Epidermal melanocyte (primary cell): ENCODE measurements around the gene RAI14.
"Not testable (repeated sequence)": the region's sequence is repeated elsewhere in the genome, so short reads cannot be mapped to it uniquely, and the experiment has no call there.

Source experiments
- DNase-seq: peaks from one replicate; pipeline ENCODE4 v3.0.0; 2011; ENCODE audit warnings: low spot score; ENCODE audit not compliant: insufficient read length

RAI14 gene

GRCh38 chr5:34724741-34725140, 68.6 kb downstream of the RAI14 start:
- no peak for DNase-seq

GRCh38 chr5:34727166-34727749, 71.1 kb downstream of the RAI14 start:
- not testable (repeated sequence) for DNase-seq

DNA sequence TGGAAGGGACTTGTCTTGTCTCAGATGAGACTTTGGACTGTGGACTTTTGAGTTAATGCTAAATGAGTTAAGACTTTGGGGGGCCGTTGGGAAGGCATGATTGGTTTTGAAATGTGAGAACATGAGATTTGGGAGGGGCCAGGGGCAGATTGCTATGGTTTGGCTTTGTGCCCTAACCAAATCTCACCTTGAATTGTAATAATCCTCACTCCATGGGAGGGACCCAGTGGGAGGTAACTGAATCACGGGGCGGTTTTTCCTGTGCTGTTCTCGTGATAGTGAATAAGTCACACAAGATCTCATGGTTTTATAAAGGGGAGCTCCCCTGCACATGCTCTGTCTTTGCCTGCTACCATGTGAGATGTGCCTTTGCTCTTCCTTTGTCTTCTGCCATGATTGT, 72.1 kb downstream of the RAI14 start:
- DNase-seq = no peak

DNA sequence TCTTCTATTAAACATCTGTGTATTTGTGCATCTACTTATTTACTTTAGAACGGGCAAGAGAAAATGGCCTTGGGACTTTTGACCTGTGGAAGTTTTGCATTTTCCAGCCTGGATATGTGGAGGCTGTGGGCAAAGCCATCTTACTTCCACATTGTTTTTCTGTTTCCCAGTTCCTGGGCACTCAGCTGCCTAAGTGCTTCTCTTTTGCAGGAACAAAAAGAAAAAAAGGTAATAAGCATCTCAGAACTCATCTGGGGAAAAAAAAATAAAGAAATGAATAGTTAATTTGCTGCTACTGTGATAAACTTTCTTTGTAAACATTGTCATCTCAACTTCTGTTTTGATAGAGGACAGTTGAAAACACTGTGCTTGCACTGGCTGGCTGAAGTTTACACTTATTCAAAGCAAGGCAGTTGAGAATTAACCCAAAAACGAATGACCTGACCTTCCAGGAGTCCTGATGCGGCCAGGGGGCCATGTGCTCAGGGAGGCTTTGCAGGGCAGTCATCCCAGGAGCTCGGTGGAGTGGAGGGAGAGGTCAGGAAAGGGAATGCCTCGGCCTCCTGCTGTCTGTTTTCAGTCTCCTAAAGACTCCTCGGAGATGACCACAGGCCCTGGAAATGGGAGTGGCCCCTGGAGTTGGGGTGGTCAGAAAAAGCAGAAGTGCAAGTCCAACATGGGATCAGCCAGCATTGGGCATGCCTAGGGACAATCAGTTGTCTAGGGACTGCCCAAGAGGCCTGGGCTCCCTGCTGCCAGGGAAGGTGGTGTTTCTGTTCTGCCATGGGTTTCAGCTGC, 75.5 kb downstream of the RAI14 start:
- DNase-seq = no peak

DNA sequence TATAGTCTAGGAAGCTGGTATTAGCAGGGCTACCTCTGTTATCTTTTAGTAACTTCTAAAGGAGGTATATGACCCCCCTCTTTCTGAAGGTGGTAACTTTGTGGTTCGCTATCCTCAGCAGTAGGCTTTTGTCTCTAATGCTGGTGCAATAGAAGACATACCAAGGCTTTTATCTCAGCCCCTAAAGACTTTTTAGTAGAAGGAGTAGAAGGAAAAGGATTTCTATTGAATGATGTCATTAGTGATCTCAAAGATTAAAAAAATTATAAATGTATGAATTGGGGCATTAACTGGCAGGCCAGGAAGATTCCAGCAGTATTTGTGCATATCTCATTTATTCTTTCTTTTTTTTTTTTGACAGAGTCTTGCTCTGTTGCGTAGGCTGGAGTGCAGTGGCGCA, 78.2 kb downstream of the RAI14 start:
- no peak for DNase-seq

- DNase-seq = no peak
Measured at GRCh38 chr5:34735491-34736426, 79.6 kb downstream of the RAI14 start.

GRCh38 chr5:34736445-34737115, 80.5 kb downstream of the RAI14 start:
- no peak for DNase-seq

DNA sequence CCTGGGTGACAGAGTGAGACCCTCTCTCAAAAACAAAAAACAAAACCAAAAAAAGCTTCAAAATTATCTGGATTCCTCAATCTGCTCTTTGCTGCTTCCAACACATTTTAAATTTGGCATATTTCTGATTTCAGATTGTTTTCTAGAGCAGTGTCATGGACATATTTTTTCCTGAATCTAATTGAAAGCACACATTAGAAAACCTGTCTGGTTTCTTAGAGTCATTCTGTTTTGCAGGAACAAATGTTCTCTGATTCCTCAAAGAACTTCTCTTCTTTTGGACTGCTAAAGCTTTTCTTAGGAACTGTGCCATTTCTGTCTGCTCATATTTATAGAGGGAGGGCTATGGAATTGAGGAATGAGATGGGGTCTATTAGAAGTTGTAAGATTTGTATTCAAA, 81.6 kb downstream of the RAI14 start:
- no peak for DNase-seq

GRCh38 chr5:34738381-34738780, 82.3 kb downstream of the RAI14 start:
- no peak for DNase-seq

DNA sequence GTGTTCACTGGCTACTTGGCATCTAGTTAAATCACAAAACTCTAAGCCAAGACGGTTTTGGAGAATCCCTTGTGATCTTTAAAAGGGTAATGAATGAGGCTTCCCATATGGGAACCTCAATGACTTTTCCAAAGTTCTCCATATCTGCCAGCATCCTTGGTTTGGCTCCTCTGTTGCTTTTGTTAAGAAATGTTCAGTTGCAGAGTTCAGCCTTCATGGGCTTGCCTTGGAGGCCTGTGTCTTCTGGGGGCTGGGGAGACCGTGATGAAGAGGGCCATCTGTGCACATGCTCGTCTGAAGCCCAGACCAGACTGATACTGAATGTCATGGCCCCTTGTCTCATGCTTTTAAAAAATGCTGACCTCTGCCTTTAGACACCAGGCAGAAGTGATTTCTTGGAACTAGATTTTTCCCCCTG, 84.3 kb downstream of the RAI14 start:
- DNase-seq = no peak

- DNase-seq = no peak
Measured at GRCh38 chr5:34742061-34742460, 85.9 kb downstream of the RAI14 start.

DNA sequence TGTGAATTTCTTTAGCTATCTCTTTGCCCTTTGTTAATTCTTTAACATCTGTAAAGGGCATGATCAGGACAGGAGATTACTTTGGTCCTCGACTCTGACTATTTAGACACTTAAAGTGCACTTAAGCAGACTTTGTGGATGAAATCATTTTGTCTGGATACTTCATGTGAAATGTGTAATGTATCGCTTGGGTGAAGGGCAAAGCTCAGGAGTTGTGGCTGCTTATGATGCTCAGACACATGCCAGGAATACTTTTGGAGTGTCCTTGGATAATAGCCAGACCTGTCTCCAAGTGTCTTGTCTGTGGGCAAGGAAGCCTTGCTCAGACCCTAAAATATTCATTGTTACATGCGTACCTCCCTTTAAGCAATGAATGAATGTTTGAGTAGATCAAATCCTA, 87.8 kb downstream of the RAI14 start:
- DNase-seq = peak; percentile 31

- no peak for DNase-seq
Measured at GRCh38 chr5:34748431-34748830, 92.3 kb downstream of the RAI14 start.

GRCh38 chr5:34749431-34749873, 93.3 kb downstream of the RAI14 start:
- no peak for DNase-seq

DNA sequence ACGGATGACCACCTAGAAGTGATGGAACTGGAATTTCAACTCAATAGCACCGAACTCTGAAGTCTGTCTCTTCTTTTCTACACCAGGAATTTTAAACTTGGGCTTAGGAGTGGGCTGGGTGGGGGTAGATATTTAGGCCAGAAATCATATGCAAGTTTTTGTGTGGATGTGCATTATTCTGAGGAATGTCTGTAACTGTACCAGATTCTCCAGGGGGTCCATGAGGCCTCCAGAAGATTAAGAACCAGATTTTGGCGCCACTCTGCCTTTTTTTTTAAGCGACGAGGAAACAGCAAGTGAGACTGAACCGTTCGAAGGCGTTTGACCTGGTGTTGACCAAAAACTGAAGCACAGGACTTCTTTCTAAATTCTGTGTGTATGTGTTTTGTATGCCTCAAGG, 94.1 kb downstream of the RAI14 start:
- no peak for DNase-seq

DNA sequence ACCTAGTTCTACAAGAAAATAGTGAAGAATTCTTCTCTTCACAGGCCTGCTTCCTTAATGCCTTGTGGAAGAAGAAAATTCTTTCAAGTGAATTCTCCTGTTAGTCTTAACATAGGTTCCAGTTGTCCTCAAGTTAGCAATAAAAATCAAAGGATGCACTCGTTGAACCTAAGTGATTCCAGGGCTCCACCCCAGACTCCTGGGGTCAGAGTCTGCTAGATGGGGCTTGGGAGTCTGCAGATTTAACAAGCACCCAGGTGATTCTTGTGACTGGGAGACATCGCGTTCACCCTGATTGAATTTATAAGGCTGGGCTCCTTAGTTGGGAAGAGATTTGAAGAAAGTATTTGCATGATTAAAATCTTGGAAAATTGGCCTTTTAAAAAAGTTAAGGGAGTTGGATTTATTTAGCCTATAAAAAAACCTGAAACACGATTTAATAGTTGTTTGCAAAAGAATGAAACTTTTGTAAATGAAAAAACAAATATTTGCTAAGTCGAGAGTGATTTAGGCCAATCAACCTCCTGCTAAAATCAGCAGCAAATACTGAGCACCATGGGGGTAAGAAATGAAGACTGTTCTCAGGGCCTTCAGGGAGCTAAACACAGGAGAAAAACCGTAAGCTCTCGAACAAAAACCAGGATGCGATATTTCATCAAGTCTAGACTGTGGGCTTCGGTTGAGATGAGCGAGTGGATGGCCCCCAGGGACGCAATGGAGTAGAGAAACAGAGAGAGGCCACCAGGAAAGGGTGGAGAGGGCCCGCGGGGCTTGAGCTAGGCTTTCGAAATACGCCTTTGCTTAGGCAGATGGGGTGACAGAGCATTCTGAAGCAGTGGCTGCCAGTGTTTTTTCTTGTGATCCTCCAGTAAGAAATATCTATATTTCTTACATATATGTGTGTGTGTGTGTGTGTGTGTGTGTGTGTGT, 95.9 kb downstream of the RAI14 start:
- DNase-seq = no peak

DNA sequence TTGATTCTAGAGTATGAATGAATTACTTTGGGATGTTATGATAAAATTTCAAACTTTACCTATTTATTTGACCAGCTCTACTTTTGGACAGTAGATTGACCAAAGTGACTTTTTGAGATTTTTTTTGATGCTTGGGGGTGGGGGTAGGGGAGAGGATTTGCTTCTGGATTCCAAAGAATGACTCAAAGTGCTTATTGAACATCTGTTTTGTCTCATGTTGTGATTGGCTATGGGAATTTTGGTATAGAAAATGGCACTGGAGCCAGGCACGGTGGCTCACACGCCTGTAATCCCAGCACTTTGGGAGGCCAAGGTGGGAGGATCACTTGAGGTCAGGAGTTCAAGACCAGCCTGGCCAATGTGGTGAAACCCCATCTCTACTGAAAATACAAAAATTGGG, 97.1 kb downstream of the RAI14 start:
- not testable (repeated sequence) for DNase-seq

GRCh38 chr5:34755926-34756325, 99.8 kb downstream of the RAI14 start:
- DNase-seq = no peak

GRCh38 chr5:34756781-34757624, 100.9 kb downstream of the RAI14 start:
- DNase-seq = no peak
